Neutrophil (primary cell): Measurements from ENCODE around the gene GREM2.

Experiments used
- H3K27ac ChIP-seq: fragments of 200-600 bp; sonication (generic); 2 replicates; pipeline ENCODE4 v1.5.1; 2016; ENCODE audit warnings: mild to moderate bottlenecking, moderate library complexity
- H3K27me3 ChIP-seq: fragments of 200-600 bp; sonication (generic); 2 replicates; pipeline ENCODE4 v1.6.0; 2016; ENCODE audit warnings: mild to moderate bottlenecking
- H3K36me3 ChIP-seq: fragments of 200-600 bp; sonication (generic); 2 replicates; pipeline ENCODE4 v1.5.1; 2017
- H3K4me1 ChIP-seq, 2 experiments: fragments of 200-600 bp in 1 of 2; sonication (generic) in 1 of 2; 1 replicate in 1 of 2; 2 replicates in 1 of 2; pipeline versions ENCODE4 v1.5.1 to v1.6.1; 2013 to 2016; ENCODE audit warnings: low read depth in 1 of 2, low read length in 1 of 2, mild to moderate bottlenecking in 1 of 2, moderate library complexity in 1 of 2; ENCODE audit not compliant: control insufficient read depth in 1 of 2, insufficient read depth in 1 of 2
- H3K4me3 ChIP-seq, 2 experiments: fragments of 200-600 bp in 1 of 2; sonication (generic) in 1 of 2; 1 replicate in 1 of 2; 2 replicates in 1 of 2; pipeline ENCODE4 v1.5.1; 2013 to 2016; ENCODE audit warnings: low read depth in 1 of 2, low read length in 1 of 2, mild to moderate bottlenecking in 1 of 2, moderate library complexity in 1 of 2
- H3K9me3 ChIP-seq: fragments of 200-600 bp; sonication (generic); 2 replicates; pipeline ENCODE4 v1.5.1; 2016
- CTCF ChIP-seq: fragments of 200-600 bp; sonication (generic); IDR thresholded peaks from 2 replicates; pipeline ENCODE4 v1.5.1; 2016; ENCODE audit warnings: antibody characterized with exemption

GREM2 gene

DNA sequence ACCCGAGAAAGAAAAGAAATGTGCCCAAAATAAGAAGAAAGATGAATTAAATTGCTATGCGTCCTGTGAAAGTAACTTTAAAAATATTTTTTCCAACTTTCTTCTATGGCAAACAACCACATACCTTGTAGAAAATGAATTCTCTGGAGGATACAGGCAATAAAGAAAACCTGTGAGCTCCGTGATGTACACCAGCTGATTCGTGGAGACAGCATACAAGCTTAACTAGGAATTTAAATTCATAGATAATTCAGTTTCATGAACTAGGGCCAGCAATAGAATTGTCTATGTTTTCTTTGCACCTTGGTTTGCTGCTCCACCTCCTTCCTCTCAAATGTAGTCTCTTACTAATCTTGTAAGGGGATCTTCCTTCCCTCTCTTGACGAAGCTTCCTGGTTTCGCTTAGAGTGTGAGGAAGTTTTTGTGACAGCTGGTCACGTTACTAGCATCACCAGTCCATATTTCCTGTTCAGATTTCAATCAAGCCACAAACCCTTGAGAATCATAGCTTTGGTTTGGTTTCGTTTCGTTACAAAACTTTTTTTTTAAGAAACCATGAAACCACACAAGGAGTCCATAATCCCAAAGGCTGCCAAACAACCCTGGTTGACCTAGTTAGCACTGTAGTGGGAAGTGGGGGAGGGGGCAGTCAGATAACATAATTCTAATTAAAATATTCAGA, 35.8 kb downstream of the GREM2 start:
- Histone ChIP-seq H3K4me3 (no peak overlapping the region), H3K36me3 (no peaks in the 10 kb centered on the region), H3K27ac (no peak overlapping the region), H3K9me3 (no peaks in the 10 kb centered on the region), H3K4me1 (no peaks in the 10 kb centered on the region), H3K27me3 (no peaks in the 10 kb centered on the region)
- TF ChIP-seq CTCF, result no peak

DNA sequence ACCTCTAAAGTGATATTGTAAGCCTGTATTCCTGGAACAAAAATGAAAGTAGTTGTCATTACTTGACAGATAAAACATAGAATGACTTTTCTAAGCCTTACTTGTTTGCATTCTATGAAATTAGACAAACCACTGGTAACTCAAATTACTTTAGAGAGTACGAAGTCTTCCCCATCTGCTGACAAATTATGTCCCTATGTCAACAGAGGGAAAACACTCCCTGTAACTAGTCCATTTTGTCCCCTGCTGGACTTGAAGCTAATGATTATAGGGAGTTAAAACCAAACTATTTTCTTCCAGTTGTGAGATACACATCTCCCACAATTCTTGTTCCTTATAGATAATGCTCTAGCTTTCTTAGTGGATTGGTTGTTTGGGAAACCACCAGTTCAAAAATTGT, 39.6 kb downstream of the GREM2 start:
- Histone ChIP-seq H3K36me3 (no peaks in the 10 kb centered on the region), H3K9me3 (no peaks in the 10 kb centered on the region), H3K4me1 (no peaks in the 10 kb centered on the region), H3K27ac (no peak overlapping the region), H3K4me3 (no peak overlapping the region), H3K27me3 (no peaks in the 10 kb centered on the region)
- TF ChIP-seq CTCF, result no peak

GRCh38 chr1:240571782-240572181, 40.2 kb downstream of the GREM2 start:
- Histone ChIP-seq H3K4me3 (no peak overlapping the region), H3K27me3 (no peaks in the 10 kb centered on the region), H3K9me3 (no peaks in the 10 kb centered on the region), H3K27ac (no peak overlapping the region), H3K36me3 (no peaks in the 10 kb centered on the region), H3K4me1 (no peaks in the 10 kb centered on the region)
- TF ChIP-seq CTCF, result no peak

DNA sequence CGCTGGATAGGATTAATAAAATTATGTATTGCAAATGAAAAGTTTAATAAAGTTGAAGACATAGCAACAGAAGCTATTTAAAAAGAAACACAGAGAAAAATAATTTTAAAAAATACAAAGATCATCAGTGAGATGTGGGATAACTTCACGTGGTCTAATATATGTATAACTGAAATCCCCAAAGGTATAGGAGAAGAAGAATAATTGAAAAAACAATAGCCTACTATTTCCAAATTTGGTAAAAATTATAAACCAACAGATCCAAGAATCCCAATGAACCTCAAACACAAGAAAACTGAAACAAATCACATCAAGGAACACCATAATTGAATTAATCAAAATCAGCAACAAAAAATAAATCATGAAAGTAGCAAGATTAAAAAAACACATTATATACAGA, 44.9 kb downstream of the GREM2 start:
- Histone ChIP-seq H3K27me3 (no peaks in the 10 kb centered on the region), H3K27ac (no peak overlapping the region), H3K4me1 (no peaks in the 10 kb centered on the region), H3K36me3 (no peaks in the 10 kb centered on the region), H3K4me3 (no peak overlapping the region), H3K9me3 (no peaks in the 10 kb centered on the region)
- TF ChIP-seq CTCF, result no peak

DNA sequence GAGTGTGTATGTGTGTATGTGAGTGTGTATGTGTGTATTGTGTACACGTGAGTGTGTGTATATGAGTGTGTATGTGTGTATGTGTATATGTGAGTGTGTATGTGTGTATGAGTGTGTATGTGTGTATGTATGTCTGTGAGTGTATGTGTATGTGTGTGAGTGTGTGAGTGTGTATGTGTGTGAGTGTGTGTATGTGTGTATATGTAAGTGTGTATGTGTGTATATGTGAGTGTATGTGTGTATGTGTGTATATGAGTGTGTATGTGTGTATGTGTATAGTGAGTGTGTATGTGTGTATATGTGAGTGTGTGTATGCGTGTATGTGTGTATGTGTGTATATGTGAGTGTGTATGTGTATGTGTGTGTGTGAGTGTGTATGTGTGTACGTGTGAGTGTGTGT, 49.2 kb downstream of the GREM2 start:
- no peak for TF ChIP-seq CTCF
- Histone ChIP-seq H3K36me3 (no peaks in the 10 kb centered on the region), H3K4me3 (no peak overlapping the region), H3K27me3 (no peaks in the 10 kb centered on the region), H3K4me1 (no peaks in the 10 kb centered on the region), H3K9me3 (no peaks in the 10 kb centered on the region), H3K27ac (no peak overlapping the region)
